CD4-positive, alpha-beta T cell treated with Interleukin-17A for 4 hours (primary cell): ENCODE results near the gene AAR2.

ENCODE experiments used
- DNase-seq: peaks from one replicate; pipeline ENCODE4 v3.0.0-alpha.2; 2020; ENCODE audit warnings: mixed read lengths

The AAR2 gene, protein sequence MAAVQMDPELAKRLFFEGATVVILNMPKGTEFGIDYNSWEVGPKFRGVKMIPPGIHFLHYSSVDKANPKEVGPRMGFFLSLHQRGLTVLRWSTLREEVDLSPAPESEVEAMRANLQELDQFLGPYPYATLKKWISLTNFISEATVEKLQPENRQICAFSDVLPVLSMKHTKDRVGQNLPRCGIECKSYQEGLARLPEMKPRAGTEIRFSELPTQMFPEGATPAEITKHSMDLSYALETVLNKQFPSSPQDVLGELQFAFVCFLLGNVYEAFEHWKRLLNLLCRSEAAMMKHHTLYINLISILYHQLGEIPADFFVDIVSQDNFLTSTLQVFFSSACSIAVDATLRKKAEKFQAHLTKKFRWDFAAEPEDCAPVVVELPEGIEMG

DNA sequence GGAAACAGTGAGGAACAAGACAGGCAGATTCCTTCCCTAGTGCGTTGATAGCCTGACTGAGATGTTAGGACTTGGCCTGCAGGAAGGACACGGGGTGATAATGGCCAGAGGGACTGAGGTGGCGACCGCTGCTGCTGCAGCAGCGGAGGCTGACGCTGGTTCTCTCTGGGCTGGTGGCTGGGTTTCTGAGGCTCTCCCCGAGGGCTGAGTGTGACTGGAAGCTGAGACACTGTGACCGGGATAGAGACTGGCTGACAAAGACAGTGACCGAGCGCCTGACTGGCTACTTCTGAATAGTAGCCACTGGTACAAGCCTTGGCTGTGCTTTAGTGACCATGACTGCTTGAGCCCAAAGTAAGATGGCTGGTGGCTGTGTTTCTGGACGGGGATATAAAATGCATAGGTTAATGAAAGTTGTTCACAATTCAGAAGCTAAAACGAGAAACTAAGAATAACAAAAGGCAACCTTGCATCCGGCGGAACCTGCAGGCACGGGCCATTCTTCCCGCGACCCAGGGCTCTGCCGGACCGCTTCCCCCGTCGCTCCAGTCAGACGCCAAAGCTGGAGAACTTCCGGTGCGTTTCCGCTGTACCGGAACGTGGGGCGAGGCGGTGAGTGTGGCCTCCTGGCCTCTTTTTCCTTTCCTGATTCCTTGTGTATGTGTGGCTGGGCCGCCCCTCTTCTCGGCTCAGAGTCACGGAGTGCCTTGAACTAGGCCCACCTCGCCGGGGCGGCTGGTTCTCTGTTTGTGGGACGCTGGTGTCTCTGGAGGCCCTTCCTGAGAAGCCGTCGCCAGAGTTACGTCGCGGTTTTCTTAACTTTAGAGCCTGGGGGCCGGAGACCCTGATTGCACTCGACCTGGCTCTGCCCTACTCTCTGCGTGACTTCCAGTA, at the start of gene AAR2:
TSS of gene AAR2 (plus strand) at position 587 of the 894 bp plus-strand sequence. CDS start 3,391 bp downstream, outside the sequence.
- DNase-seq = peak; percentile 82

DNA sequence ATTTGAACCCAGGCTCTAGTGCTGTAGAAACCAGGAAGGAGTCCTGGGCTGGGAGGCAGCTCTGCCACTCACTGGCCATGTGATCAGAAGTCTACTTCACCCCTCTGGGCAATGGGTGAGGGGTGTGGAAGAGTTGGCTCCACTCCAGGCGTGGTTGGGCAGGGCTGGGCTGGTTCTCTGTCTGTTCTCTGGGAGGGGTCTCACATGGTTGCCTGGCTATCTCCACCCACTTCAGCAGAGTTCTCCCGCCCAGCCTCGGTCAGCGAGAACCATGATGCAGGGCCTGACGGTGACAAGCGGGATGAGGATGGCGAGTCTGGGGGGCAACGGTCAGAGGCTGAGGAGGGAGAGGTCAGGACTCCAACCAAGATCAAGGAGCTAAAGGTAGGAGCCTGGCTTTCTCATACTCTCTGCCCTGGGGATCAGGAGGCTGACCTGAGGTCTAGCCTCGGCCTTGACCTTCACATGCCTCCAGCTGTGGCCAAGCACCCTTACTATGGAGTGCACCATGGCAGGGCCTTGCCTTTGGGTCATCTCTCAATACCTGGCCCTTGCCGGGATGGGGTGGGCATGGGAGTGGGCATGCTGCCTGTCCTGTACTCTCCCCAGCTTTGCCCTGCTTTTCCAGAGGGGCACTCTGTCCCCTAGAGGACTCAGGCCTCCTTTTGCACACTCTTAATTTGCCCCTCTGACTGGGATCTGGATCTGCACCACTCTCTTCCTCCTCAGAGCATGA, 42.1 kb upstream of the AAR2 start:
- no peak for DNase-seq

DNA sequence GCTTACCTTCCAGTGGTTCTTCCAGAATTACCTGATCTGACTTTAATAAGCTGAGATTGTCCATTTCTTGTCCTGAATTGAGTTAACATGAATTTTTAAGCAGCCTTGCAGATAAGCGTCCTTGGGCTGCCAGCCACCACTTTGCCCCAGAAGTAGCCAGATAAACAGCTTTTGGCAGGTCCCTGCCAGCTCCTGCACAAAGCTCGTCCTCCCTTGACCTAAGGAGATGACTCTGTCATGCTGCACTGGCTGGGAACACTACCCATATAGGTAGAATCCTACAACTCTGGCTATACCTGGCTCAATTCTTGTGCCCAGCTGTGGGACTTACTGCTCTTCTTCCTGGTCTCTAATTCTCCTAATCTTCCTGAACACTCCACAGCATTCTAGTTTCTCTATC, 39.6 kb upstream of the AAR2 start:
- no peak for DNase-seq

DNA sequence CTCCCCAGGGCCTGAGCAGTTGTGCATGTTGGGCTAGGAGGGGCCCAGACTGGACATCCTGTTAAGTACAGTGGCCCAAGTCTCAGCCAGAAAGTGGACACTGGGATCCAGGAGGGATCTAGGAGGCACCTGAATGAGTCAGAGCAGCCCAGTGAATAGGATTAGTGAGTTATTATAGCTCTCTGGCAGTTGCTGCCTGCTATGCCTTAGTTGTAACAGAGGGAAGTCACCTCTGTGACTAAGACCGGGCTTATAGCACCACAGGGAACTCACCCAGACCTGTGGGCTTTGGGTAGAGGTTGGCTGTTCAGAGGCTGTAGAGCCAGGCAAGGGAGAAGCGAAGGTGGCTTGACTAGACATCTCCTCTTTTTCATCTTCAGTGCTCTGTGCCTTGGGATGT, 39.0 kb upstream of the AAR2 start:
- no peak for DNase-seq

DNA sequence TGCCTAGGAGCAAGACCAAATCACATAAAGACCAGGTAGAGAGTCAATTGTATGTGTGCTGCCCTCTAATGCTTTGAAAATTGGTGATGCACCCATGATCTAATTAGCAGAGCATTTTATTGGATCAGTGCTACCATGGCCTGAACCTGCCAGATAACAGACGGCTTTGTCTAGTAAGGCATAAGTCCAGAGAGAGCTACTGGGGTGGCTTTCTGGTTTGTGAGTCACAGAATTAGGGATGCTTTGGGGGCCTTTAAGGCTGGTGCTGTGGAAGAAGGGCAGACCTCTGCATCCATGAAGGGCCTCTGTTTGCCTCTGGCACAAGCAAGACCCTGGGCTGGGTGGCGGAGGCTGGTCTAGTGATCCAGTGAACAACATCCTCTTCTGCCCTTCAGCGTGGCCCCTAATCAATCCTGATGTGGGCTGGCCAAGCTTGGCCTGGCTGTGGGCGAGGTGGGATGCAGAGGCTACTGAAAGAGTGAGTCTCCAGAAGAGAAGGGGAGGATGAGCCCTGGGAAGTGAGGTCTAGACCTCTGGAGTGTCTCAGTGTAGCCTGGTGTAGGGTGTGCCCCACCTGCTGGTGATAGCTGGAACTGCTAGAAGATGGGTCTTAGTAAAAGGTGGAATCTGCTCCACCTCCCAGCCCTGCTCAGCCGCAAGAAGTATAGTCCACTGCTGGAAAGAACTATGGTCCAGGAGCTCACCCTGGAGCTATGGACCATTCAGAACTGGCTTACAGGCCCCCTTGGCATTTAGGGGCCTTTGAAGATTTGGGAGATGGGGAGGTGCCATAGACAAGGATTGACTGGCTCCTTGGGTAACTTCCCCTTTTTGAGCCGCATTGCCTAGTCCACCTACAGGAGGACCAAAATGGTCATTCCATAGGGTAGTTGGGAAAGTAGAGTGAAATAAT, 36.7 kb upstream of the AAR2 start:
- peak; percentile 80 for DNase-seq

DNA sequence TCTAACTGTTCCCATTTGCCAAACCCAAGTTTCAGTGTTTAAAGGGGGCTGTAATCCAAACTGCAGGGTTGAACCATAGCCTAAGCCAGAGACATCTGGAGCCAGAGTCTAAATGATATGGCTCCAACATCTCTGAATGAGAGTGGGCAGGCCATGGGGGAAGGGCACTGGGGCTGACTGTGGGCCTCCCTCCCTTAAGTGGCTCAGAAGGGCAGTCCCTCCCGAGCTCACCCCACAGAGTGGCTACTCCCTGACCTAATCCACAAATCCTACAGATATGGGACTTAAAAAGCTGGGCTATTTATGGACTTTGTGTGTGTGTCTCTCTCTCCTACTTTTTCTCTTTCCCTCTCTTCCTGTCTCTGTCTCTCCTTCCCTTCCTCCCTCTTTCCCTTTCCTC, 35.8 kb upstream of the AAR2 start:
- no peak for DNase-seq

DNA sequence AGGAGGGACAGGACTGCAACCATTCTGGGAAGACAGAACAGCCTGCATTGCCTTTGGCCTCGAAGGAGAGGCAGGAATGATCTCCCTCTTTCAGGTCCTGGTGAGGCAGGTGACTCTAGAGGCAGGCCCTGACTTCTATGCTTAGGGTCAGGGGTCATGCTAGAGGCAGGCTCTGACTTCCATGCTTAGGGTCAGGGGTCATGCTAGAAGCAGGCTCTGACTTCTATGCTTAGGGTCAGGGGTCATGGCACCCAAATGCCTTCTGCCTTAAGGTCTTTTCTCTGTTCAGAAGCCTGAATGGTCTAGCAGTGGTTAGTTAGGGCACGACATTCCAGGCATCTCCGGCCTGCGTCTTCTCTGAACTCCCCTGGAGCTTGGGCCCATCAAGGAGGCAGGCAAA, 35.1 kb upstream of the AAR2 start:
- no peak for DNase-seq

DNA sequence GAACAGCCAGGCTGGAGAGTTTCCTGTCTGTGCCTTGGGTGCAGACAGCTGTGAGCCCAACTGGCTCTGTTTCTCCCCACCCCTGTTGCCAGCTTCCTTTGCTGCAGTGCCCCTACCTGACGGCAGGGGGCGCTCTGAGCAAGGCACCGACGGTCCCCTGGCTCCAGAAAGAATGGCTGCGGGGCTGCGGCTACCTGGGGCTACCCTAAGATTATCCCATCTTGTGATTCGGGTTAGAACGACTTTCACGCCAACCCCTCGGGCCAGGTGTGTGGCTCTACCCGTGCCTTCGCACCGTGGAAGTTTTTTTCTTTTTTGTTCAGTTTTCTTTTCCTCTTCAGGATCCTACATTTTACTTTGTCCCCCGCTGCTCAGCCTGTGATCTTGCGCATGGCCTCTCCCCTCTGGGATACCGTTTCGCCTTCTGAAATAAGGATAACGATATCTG, 33.4 kb upstream of the AAR2 start:
- peak; percentile 83 for DNase-seq

DNA sequence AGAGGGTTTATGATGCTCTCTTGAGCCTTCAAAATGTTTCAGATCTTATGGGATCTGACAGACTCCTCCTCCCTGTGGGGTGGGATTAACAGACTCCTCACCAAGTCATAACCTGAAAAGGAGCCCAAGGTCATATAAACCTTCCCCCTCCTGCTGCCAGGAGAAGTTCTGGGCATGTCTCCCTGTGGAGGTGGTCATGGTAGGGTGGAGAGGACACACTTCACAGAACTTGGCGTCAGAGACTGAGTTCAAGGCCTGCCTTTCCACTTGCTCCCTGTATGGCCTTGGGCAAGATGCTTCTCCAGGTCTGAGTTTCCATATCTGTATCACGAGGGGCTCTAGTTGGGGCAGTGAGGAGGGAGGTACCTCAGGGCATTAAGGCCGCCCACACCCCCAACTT, 32.4 kb upstream of the AAR2 start:
- no peak for DNase-seq

DNA sequence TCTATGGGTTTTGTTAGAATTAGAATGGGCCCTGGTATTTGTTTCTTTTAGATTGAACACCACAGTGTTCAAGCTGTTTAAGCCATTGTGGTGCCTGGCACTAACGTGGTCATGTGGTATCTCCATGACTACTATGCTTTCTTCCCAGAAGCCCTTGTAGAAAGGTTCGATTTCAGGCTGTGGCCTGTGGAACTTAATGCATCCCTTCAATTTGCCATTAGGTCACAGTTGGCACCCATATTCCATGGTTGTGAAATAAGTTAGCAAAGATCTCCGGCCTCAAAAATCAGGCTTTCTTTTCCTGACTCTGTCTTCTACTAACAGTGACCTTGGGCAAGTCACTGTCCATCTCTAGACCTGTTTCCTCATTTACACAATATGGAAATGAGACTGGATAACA, 31.3 kb upstream of the AAR2 start:
- DNase-seq = no peak

DNA sequence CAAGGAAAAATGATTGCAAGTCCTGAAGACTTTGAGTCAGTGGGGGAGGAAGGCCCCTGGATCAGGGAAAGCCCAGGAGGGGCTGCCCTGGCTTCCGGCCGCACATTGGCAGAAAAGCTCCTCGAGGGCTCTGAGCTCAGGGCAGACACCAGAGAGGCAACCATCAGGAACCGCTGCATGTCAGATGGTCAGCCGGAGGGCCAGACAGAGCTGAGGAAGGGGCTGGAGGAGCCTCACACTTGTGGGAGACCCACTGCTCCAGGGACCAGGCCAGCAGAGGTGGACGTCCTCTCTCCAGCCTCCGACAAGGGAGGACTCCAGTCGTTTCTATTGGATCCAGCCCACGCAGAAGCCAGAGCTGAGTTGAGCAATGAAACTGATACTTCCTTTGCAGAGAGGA, 30.2 kb upstream of the AAR2 start:
- DNase-seq = no peak

DNA sequence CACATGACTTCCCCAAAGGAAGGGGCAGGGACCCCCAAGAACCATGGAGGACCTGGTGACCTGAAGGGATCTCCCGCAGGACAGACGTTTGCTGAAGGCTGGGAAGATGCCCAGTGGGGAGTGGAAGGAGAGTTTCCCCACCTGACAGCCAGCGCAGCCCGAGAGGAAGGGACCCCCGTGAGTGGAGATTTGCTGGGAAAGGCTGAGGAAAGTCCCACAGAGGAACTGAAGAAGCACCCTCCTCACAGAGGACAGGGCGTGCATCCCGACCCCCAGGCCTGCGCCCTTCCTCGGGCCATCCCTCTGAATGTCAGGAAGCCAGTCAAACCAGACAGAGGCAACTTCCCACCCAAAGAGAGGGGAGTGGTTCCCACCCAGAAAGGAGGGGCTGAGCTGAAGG, 29.6 kb upstream of the AAR2 start:
- DNase-seq = no peak

DNA sequence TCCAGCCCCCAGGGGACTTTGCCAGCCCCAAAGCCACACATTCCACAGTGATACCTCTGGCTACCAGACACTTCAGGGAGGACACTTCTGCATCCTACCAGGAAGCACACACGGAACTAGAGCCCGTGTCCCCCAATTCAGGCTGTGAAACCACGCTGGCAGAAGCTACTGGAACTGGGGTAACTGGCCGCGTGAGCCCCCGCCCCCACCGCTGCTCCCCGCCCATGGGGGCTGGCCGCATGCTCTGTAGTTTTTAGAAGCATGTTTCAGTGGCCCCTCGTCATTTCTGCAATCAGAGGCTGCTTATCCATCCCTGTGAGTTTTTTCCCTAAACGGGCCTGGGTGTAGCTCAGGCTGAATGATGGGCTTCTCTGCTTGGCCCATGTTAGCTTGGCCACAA, 28.7 kb upstream of the AAR2 start:
- no peak for DNase-seq

DNA sequence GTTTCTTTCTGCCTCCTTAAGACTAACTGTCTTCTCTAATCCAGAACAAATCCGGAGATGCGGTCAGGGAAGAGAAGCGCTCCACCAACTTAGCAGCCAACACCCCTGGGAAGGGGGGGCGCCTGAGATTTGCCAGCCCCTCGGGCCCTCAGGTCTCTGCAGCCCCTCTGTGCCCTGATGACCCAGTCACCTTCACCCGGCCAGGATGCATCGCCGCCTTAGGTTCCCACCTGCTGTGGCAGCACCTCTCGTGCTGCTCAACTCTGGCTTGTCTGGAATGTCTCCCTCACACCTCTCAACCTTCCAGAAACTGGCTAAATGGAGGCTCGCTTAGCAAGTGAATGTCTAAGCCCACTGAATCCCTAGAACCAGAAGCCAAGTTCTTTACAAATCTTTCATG, 28.0 kb upstream of the AAR2 start:
- no peak for DNase-seq

DNA sequence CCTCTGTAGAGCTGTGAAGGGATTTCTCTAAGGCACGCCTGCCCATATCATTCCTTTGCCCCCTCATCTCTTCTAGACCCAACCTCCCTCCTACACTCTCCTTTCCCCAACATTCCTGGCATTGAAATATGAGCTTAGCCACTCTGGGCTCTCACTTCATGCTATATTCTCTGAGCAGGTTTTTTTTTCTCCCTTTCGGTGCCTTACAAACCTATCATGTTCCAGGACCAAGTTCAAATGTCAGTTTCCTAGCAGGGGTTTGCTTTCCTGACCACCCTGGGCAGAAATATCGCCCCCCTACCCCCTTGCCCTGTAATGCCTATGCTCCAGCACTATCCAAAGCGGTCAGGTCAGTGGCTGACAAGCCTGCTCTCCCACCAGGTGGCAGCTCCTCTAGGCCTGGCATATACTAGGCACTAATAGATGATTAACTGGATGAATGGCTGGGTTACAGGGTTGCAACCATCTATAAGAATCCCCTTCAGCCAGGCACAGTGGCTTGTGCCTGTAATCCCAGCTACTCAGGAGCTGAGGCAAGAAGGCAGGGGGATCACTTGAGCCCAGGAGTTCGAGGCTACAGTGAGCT, 25.7 kb upstream of the AAR2 start:
- peak; percentile 8 for DNase-seq

DNA sequence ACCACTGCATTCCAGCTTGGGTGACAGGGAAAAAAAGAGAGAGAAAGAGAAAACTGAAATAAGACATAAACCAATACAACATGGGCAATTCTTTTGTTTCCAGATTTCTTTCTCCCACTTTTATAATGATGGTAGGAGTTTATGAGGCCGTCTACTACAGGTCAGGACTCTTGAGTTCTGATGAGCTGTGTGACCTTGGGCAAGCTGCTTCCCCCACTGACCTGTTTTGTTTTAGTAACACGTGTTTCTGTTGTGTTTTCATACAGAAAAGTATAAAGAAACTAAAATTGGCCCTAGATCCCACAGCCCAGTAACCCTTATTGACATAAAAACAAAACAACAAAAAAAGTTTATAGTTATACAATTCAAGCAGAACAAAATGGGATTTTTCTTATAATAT, 22.9 kb upstream of the AAR2 start:
- no peak for DNase-seq

DNA sequence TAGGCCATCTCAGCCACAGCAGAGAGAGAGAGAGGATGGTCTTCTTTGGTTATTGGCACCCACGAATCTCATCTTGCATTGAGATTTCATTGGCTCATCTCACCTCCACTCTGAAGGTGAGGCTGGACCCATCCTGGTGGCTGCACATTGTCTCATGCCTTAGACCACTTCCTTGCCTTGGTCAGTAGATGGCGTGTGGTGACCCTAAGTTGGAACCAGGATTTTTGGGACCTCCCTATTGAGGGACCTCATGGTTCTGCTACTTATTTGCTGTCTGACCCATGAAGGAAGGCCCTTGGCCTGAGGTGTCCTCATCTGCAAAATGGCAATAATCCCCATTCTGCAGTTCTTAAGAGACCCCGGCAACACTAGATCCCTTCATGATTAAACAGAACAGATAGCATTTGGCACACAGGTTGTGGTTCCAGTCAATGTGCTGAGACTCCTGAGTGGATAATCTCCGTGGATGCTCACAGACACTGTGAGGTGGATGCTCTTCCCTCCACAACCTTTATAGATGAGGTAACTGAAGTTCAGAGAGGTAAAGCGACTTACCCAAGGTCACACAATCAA, 21.5 kb upstream of the AAR2 start:
- peak; percentile 26 for DNase-seq

DNA sequence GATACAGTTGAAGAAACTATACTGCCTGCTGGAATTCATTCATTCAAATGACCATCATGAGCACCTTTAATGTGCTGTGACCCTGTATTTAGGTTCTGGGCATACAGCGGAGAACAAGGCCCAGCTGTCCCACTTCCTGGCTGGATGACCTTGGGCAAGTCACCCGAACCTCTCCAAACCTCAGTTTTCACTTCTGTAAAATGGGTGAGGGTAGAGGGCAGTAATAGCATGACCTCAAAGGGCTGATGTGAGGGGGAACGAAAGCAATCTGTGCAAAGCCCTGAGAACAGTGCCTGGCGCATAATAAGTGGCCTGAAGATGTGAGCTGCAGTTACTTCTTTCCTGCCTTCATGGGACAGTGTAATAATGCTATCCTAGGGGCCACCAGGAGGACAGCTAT, 20.5 kb upstream of the AAR2 start:
- DNase-seq = no peak

DNA sequence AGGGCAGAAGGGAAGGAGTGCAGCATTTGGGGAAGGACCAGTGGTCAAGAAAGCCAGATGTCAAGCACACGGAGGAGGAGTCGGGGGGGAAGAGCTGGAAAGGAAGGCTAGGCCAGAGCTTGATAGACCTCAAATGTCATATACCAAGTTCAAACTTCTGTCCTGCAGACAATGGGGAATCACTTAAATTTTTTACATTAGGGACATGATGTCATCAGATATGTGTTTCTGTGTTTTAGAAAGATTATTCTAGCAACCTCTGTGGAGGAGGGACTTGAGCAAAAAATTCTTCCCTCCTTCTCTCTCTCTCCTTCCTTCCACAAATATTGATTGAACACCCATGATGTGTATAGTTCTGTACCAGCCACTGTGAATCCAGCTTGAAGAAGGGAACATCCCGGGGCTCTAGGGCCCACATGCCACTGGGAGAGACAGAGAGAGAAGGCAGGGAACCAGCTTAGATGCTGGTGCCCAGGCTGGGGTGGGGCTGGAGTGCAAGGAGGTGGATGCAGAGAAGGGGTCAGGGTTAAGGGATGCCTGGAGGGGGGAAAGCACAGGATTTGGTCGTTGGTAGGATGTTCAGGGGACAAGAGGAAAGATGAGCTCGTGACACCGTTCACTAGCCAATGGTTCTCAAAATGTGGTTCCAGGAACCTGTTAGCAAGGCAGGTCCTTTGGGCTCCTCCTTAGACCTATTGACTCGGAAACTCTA, 19.8 kb upstream of the AAR2 start:
- DNase-seq = no peak

DNA sequence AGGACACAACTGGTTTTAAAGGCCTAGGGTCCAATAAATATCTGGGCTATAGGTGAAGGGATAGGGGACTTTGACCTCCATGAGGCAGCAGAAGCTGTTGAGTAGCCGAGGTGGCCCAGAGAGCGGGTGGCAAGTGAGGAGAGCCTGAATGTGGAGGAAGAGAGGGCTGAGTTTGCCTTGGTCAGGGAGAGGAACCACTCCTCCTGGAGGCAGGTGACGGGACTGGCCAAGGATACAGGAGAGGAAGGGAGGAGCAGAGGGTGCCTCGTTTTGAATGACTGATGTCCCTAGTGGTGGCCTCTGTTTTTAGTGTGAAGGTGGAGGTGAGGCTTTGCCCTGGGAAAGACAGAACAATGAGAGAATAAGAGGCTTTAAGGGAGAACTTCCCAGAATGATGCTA, 19.1 kb upstream of the AAR2 start:
- DNase-seq = no peak
